Vagina (tissue), 2 donors: ENCODE data around the gene CCNB1.

Experiments
- POLR2A ChIP-seq, 2 donors: fragments of 450-650 bp; IDR thresholded peaks; one replicate each; pipeline ENCODE4 v1.6.1; 2017; ENCODE audit warnings: antibody characterized with exemption in 2 of 2, mild to moderate bottlenecking in 2 of 2, moderate library complexity in 2 of 2
- POLR2AphosphoS5 ChIP-seq, 2 donors: sonication (generic); formaldehyde crosslinking; IDR thresholded peaks; one replicate each; pipeline ENCODE4 v1.9.0; 2017; ENCODE audit warnings: antibody characterized with exemption in 2 of 2, mild to moderate bottlenecking in 2 of 2, low read depth in 1 of 2; ENCODE audit not compliant: insufficient read depth in 1 of 2
- TF ChIP-seq, protein P1 (sequence below), 3 experiments: fragments of 450-650 bp in 2 of 3; fragments of 200-600 bp in 1 of 3; sonication (generic) in 1 of 3; IDR thresholded peaks; one replicate each; pipeline ENCODE4 v1.5.1; 2017 to 2019; ENCODE audit warnings: antibody characterized with exemption in 3 of 3, mild to moderate bottlenecking in 2 of 3, moderate library complexity in 2 of 3

DNA sequence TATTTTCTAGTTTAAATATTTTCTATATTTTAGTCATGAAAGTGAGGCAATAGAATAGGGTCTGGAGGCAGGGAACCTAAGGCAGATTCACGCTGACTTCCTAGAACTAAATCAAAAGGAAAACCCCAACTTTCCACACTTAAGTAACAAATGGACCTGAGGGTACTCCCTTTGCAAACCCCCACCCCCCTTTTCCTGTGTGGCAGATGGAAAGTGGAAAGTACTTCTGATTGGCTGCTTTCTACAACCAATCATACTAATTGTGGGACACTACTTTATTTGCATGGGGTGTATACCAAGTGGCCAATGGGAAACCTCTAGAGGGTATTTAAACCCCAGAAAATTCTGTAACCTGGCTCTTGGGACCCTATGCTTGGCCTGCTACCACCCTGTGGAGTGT is 17.7 kb downstream of the CCNB1 start:
- TF ChIP-seq POLR2A (IDR thresholded peaks at IDR 0.05) (no peak), POLR2AphosphoS5 (IDR thresholded peaks at IDR 0.05; ENCODE audit: insufficient read depth in 1 of 2, low read depth in 1 of 2) (no peak)
- TF ChIP-seq, protein P1, sequence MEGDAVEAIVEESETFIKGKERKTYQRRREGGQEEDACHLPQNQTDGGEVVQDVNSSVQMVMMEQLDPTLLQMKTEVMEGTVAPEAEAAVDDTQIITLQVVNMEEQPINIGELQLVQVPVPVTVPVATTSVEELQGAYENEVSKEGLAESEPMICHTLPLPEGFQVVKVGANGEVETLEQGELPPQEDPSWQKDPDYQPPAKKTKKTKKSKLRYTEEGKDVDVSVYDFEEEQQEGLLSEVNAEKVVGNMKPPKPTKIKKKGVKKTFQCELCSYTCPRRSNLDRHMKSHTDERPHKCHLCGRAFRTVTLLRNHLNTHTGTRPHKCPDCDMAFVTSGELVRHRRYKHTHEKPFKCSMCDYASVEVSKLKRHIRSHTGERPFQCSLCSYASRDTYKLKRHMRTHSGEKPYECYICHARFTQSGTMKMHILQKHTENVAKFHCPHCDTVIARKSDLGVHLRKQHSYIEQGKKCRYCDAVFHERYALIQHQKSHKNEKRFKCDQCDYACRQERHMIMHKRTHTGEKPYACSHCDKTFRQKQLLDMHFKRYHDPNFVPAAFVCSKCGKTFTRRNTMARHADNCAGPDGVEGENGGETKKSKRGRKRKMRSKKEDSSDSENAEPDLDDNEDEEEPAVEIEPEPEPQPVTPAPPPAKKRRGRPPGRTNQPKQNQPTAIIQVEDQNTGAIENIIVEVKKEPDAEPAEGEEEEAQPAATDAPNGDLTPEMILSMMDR (IDR thresholded peaks at IDR 0.05) = no peak
